ENCODE data around the gene CRCP.

- TF ChIP-seq CTCF (IDR thresholded peaks at IDR 0.05; ENCODE audit: low read length), result no peak
- TF ChIP-seq EZH2 (IDR thresholded peaks at IDR 0.05; ENCODE audit: borderline replicate concordance, low read length), result no peak
These were observed 30.9 kb downstream of the CRCP start for GRCh38 chr7:66145400-66146104.
